SK-N-SH treated with all-trans-retinoic acid at 6 μM for 48 hours (cell line): ENCODE data around the gene GET4.
"Not testable (repeated sequence)": the region's sequence is repeated elsewhere in the genome, so short reads cannot be mapped to it uniquely, and the experiment has no call there.

Experiments used
- BACH2 ChIP-seq: fragments of 250-450 bp; sonication (Bioruptor Pico); IDR thresholded peaks from 2 replicates; pipeline ENCODE4 v1.9.0; 2021; ENCODE audit warnings: mild to moderate bottlenecking, borderline replicate concordance
- CREB5 ChIP-seq: fragments of 250-450 bp; sonication (Bioruptor Pico); IDR thresholded peaks from 2 replicates; pipeline ENCODE4 v1.5.1; 2020; ENCODE audit warnings: low read depth, mild to moderate bottlenecking, moderate library complexity
- POU6F1 ChIP-seq: fragments of 250-450 bp; sonication (Bioruptor Pico); IDR thresholded peaks from 2 replicates; pipeline ENCODE4 v1.8.0; 2021; ENCODE audit warnings: low read depth, mild to moderate bottlenecking, moderate library complexity, borderline replicate concordance
- ZFP3 ChIP-seq: fragments of 250-450 bp; sonication (Bioruptor Pico); IDR thresholded peaks from 2 replicates; pipeline ENCODE4 v1.5.0; 2020; ENCODE audit warnings: mild to moderate bottlenecking, moderate library complexity
- ZNF565 ChIP-seq: fragments of 450-650 bp; formaldehyde crosslinking; conservative IDR thresholded peaks from 2 replicates; pipeline ENCODE4 v1.5.0; 2020; ENCODE audit warnings: low read depth, mild to moderate bottlenecking, moderate library complexity
- ZNF70 ChIP-seq: fragments of 450-650 bp; formaldehyde crosslinking; IDR thresholded peaks from 2 replicates; pipeline ENCODE4 v1.5.0; 2020; ENCODE audit warnings: mild to moderate bottlenecking, moderate library complexity
- TF ChIP-seq, protein P1 (sequence below): fragments of 250-450 bp; sonication (Bioruptor Pico); IDR thresholded peaks from 2 replicates; pipeline ENCODE4 v1.8.0; 2020; ENCODE audit warnings: mild to moderate bottlenecking, moderate library complexity, borderline replicate concordance

DNA sequence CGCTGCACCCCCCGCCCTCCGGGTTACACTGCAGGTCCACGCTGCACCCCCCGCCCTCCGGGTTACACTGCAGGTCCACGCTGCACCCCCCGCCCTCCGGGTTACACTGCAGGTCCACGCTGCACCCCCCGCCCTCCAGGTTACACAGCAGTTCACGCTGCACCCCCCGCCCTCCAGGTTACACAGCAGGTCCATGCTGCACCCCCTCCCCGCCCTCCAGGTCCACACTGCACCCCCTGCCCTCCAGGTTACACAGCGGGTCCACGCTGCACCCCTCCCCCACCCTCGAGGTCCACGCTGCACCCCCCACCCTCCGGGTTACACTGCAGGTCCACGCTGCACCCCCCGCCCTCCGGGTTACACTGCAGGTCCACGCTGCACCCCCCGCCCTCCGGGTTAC, 47.7 kb downstream of the GET4 start:
- not testable (repeated sequence) for TF ChIP-seq BACH2, ZNF70, ZFP3, ZNF565, CREB5, POU6F1 (CRISPR knock-in tag)
- TF ChIP-seq, protein P1, sequence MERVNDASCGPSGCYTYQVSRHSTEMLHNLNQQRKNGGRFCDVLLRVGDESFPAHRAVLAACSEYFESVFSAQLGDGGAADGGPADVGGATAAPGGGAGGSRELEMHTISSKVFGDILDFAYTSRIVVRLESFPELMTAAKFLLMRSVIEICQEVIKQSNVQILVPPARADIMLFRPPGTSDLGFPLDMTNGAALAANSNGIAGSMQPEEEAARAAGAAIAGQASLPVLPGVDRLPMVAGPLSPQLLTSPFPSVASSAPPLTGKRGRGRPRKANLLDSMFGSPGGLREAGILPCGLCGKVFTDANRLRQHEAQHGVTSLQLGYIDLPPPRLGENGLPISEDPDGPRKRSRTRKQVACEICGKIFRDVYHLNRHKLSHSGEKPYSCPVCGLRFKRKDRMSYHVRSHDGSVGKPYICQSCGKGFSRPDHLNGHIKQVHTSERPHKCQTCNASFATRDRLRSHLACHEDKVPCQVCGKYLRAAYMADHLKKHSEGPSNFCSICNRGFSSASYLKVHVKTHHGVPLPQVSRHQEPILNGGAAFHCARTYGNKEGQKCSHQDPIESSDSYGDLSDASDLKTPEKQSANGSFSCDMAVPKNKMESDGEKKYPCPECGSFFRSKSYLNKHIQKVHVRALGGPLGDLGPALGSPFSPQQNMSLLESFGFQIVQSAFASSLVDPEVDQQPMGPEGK: not testable (repeated sequence)
